Left ventricle myocardium inferior (tissue), 1 donor: ENCODE results near the gene LTF. TPM values are rescaled to one million over a fixed set of nuclear protein-coding genes. Genes with fewer than 3 reads are reported as not detected.
A peak's percentile ranks its signal among the peaks of the same experiment; 100 is the strongest.

Source experiments
- DNase-seq: peaks from one replicate; pipeline ENCODE4 v3.0.0-alpha.2; 2020
- H3K27ac ChIP-seq: fragments of 200-600 bp; replicated peaks from 2 replicates; pipeline ENCODE4 v1.8.0; 2021
- H3K27me3 ChIP-seq: fragments of 200-600 bp; 2 replicates; pipeline ENCODE4 v1.8.0; 2021; ENCODE audit warnings: low read depth
- H3K36me3 ChIP-seq: fragments of 200-600 bp; 2 replicates; pipeline ENCODE4 v1.8.0; 2021
- H3K4me1 ChIP-seq: fragments of 200-600 bp; 2 replicates; pipeline ENCODE4 v1.8.0; 2021
- H3K4me3 ChIP-seq: fragments of 200-600 bp; 2 replicates; pipeline ENCODE4 v1.8.0; 2021; ENCODE audit warnings: mild to moderate bottlenecking, moderate library complexity
- H3K9me3 ChIP-seq: fragments of 200-600 bp; replicated peaks from 2 replicates; pipeline ENCODE4 v1.8.0; 2021
- intact Hi-C: fragments of 100-400 bp; cut with micrococcal nuclease; formaldehyde crosslinking; loops from one replicate; pipeline ENCODE4 v1.11.0; 2022
- total RNA-seq: library from RNA; stranded (reverse); fragmentation: NEBNext Ultra II Directional; extraction: Animal tissue kit (Norgen Biotek cat#: 25700); gene quantifications from one replicate; pipeline ENCODE4 v1.2.1, GENCODE V29; 2021
- TF ChIP-seq, protein P1 (sequence below): fragments of 200-600 bp; IDR thresholded peaks from 2 replicates; pipeline ENCODE4 v1.8.0; 2021; ENCODE audit warnings: antibody characterized with exemption, mild to moderate bottlenecking, borderline replicate concordance
- donor health status: DM: no; HTN: yes; CAD: no; lungs with severe emphysema.

Gene LTF
- total RNA-seq, 1 donor from 2014 or later = 2.7 TPM

DNA sequence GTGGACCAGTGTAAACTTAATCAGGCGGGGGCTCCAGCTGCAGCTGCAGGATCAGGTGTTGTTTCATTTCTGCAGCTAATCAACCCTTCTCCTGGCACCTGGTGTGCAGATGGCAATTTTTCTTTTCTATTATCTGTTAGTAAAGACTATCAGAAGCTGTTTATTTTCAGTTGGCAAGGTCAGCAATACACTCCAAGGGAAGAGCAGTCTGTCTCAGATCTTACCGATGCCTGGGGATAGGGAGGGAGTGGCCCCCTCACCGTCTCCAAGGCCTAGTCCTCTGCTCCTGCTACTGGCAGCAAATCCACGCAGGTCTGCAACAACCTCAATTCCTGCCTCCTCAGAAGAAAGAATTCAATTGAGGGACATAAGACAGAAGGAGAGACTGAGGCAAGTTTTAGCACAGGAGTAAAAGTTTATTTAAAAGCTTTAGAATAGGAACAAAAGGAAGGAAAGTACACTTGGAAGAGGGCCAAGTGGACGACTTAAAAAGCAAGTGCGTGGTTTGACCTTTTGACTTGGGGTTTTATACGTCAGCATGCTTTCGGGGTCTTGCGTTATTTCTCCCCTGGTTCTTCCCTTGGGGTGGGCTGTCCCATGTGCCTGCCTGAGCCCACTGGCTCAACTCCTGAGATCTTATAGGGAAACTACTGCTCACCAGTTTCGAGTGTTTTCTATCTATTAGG lies 48.4 kb downstream of the LTF start:
- Histone ChIP-seq H3K9me3 (no peaks in the 10 kb centered on the region), H3K27ac (peak overlapping the region; percentile 48), H3K4me1 (peaks cover 60% of the 10 kb centered on the region), H3K4me3 (no peak overlapping the region), H3K27me3 (no peaks in the 10 kb centered on the region), H3K36me3 (no peaks in the 10 kb centered on the region)
- TF ChIP-seq, protein P1, sequence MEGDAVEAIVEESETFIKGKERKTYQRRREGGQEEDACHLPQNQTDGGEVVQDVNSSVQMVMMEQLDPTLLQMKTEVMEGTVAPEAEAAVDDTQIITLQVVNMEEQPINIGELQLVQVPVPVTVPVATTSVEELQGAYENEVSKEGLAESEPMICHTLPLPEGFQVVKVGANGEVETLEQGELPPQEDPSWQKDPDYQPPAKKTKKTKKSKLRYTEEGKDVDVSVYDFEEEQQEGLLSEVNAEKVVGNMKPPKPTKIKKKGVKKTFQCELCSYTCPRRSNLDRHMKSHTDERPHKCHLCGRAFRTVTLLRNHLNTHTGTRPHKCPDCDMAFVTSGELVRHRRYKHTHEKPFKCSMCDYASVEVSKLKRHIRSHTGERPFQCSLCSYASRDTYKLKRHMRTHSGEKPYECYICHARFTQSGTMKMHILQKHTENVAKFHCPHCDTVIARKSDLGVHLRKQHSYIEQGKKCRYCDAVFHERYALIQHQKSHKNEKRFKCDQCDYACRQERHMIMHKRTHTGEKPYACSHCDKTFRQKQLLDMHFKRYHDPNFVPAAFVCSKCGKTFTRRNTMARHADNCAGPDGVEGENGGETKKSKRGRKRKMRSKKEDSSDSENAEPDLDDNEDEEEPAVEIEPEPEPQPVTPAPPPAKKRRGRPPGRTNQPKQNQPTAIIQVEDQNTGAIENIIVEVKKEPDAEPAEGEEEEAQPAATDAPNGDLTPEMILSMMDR = no peak
- intact Hi-C loops = no loop called here
- no peak for DNase-seq

DNA sequence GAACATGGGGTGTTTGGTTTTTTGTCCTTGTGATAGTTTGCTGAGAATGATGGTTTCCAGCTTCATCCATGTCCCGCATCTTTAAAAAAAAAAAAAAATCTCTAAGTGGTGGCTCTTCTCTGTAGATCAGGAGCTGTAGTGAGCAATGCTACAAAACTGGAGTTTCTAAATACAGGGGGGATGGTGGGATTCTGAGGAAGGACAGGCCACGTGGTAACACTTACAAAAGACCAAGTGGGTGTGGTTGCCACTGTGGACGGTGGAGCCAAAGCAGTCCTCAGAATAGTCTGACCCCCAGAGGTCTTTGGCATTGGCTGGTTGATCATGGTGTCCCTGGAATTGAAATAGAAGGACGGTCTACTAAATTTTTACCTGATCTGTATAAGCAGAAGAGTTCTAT lies 50.0 kb downstream of the LTF start:
- no peak overlapping the region for H3K4me3 ChIP-seq
- no peak overlapping the region for H3K27ac ChIP-seq
- no peak for DNase-seq
- intact Hi-C loops = no loop called here
- no peaks in the 10 kb centered on the region for H3K9me3 ChIP-seq
- peaks cover 75% of the 10 kb centered on the region for H3K4me1 ChIP-seq
- TF ChIP-seq, protein P1 = no peak
- no peaks in the 10 kb centered on the region for H3K36me3 ChIP-seq
- H3K27me3 ChIP-seq = no peaks in the 10 kb centered on the region

DNA sequence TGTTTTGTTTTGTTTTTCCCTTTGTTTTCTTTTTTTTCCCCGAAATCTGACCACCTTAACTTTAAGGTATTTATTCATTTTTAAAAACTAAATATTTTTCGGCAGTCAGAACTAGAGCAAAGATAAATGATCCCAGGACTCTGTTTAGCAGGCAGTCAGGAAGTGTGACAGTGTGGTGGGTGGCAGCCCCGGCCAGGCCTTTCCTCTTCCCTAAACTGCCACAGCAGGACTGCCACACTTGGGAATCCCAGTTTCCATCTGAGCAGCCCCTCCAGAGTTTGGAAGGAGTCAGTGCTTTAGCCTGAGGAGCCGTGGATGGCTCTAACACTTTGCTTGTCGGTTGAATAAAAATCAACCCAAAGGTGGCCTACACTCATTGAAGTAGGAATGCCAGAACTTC lies 50.8 kb downstream of the LTF start:
- no peak for DNase-seq
- TF ChIP-seq, protein P1 = no peak
- intact Hi-C loops = no loop called here
- Histone ChIP-seq H3K36me3 (no peaks in the 10 kb centered on the region), H3K27ac (no peak overlapping the region), H3K27me3 (no peaks in the 10 kb centered on the region), H3K9me3 (no peaks in the 10 kb centered on the region), H3K4me3 (no peak overlapping the region), H3K4me1 (peaks cover 82% of the 10 kb centered on the region)

DNA sequence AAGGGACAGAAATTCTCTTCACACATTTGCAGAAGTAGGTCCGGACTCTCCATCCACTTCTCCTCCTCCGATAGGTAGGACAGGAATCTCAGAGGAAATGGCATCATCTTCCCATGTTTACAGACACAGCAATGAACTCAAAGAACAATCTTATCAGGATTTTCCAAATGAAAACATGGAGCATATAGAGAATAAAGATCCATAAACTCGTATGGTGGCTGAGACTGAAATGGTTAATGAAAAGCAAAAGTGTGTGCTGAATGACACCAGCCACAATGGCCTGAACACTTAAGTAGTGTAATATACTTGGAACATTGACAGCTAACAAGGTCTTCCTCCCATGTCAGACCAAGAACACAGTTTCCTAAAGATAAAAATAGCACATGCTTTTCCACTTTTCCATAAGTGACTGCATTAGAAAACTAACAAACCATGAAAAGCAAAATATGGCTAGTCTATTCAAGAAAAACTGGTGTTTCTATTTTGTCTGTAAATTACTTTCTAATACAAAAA lies 51.9 kb downstream of the LTF start:
- Histone ChIP-seq H3K27me3 (no peaks in the 10 kb centered on the region), H3K36me3 (no peaks in the 10 kb centered on the region), H3K9me3 (no peaks in the 10 kb centered on the region), H3K27ac (peak overlapping the region; percentile 63), H3K4me3 (no peak overlapping the region), H3K4me1 (peaks cover 93% of the 10 kb centered on the region)
- no peak for DNase-seq
- TF ChIP-seq, protein P1 = no peak
- intact Hi-C loops = no loop called here

DNA sequence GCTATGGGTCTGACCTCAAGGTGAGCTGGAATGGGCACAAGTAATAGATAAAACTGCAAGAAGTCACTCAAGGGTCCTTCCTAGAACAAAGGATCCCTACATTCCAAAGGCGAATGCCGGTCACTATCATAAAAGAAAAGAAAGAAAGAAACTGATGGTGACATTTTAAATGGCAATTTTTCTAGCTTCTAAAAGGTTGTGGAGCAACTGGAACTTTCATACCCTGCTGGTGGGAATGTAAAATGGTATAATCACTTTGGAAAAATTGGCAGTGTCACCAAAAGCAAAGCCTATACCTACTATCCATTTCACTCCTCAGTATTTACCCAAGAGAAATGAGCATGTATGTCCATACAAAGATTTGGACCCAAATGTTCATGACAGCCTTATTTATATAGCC lies 53.4 kb downstream of the LTF start:
- no peaks in the 10 kb centered on the region for H3K9me3 ChIP-seq
- intact Hi-C loops = no loop called here
- H3K4me3 ChIP-seq = no peak overlapping the region
- no peaks in the 10 kb centered on the region for H3K27me3 ChIP-seq
- H3K36me3 ChIP-seq = no peaks in the 10 kb centered on the region
- TF ChIP-seq, protein P1 = no peak
- no peak overlapping the region for H3K27ac ChIP-seq
- no peak for DNase-seq
- peaks cover 96% of the 10 kb centered on the region for H3K4me1 ChIP-seq
